Stimulated activated CD4-positive, alpha-beta T cell treated with anti-CD3 and anti-CD28 coated beads, Interleukin-12 subunit alpha, Interleukin-12 subunit beta, amount 100 ng/mL, for 48 hours (primary cell): ENCODE results near the gene SCNN1A.

Source experiments
- DNase-seq, 3 donors: peaks; one replicate each; pipeline ENCODE4 v3.0.0-alpha.2; 2020; ENCODE audit warnings: low read depth in 2 of 3, low spot score in 1 of 3

Gene SCNN1A

DNA sequence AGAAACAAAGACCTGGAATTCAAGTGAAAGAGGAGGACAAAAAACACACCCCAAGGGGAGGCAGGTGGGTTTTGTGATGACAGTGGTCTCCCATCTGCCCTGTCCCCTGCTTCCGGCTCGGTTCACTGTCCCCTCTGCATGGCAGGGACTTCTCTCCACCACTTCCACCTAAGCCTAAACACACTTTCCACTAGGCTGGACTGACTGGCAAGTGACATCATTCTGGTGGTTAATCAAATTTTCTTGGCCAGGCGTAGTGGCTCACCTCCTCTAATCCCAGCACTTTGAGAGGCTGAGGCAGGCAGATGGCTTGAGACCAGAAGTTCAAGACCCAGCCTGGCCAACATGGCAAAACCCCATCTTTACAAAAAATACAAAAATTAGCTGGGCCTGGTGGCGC lies 53.0 kb downstream of the SCNN1A start:
- DNase-seq, result no peak

DNA sequence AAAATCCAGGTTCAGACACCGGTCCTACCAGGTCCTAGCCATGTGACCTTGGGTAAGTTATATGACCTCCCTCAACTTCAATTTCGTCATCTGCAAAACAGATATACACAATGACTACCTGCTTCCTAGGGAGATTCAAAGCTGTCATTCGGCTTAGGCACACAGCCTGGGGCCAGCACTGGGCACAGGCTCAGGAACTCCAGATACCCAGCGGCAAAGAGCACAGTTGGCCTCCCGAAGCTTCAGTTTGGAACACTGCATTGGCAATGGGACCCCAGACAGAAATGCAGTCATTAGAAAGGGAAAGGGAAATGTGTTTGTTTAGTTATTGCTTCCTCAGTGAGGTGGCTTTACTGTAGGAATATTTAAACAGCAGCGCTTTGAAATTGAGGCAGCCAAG lies 53.5 kb downstream of the SCNN1A start:
- no peak for DNase-seq

- DNase-seq, result no peak
These were observed 55.9 kb downstream of the SCNN1A start for GRCh38 chr12:6319446-6319845.

DNA sequence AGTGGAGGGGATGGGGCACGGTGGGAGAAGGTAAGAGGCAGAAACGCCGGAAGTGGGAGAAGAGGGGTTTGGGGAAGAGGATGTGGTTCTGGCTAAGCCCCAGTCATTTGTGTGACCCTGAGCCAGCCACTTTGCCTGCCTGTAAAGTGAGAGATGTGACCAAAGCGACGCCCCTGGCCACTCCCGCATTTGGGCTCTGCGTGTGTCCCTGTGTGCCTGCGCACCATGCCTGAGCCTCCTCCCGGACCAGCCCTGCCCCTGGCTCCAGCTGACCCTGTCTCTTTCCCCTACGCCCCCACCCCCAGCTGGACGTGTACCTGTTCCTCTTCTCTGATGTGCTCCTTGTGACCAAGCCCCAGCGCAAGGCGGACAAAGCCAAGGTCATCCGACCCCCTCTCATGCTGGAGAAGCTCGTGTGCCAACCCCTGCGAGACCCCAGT lies 56.9 kb downstream of the SCNN1A start:
- DNase-seq, result no peak

DNA sequence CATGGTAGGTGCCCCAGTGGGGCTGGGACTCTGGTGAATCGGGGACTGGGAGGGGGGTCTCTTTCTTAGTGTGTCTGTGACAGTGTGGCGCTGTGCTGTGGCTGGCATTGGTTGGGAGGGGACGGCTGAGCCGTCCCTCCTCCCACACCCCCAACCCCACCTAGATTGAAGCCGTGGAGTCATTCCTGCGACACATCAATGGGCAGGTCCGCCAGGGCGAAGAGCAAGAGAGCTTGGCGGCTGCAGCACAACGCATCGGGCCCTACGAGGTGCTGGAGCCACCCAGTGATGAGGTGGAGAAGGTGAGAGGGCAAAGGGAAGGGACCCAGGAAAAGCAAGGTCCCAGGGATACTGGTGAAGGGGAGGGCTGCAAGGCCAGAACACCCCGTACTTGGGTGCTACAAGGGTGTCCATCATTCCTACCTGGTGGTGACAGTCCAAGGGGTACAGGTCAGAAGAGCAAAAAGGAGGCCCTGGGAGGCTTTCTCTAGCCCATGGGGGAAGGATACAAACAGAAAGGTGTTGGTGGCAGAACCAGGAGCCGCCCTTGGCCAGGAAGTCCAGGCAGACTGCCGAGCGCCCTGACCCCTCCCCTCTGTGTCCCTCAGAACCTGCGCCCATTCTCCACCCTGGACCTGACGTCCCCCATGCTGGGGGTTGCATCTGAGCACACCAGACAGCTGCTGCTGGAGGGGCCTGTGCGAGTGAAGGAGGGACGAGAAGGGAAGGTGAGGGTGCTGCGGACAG lies 57.5 kb downstream of the SCNN1A start:
- no peak for DNase-seq

- no peak for DNase-seq
These were observed 58.3 kb downstream of the SCNN1A start for GRCh38 chr12:6316921-6317692.

GRCh38 chr12:6315704-6316597 lies 59.4 kb downstream of the SCNN1A start:
- DNase-seq, result no peak

- DNase-seq, result no peak
These were observed 60.2 kb downstream of the SCNN1A start for GRCh38 chr12:6315184-6315583.

DNA sequence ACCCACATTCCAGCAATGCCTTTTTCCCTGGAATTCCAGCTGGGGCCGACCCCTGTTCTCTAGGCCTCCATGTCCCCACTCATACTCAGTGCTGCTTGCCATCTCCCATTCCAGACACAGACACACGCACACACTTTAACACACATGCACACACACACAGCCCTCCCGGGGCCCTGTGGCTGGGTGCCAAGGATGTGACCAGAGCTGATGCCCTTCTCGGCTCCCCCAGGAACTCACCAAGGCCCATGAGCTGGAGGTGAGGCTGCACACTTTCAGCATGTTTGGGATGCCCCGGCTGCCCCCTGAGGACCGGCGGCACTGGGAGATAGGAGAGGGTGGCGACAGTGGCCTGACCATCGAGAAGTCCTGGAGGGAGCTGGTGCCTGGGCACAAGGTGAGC lies 60.6 kb downstream of the SCNN1A start:
- no peak for DNase-seq

DNA sequence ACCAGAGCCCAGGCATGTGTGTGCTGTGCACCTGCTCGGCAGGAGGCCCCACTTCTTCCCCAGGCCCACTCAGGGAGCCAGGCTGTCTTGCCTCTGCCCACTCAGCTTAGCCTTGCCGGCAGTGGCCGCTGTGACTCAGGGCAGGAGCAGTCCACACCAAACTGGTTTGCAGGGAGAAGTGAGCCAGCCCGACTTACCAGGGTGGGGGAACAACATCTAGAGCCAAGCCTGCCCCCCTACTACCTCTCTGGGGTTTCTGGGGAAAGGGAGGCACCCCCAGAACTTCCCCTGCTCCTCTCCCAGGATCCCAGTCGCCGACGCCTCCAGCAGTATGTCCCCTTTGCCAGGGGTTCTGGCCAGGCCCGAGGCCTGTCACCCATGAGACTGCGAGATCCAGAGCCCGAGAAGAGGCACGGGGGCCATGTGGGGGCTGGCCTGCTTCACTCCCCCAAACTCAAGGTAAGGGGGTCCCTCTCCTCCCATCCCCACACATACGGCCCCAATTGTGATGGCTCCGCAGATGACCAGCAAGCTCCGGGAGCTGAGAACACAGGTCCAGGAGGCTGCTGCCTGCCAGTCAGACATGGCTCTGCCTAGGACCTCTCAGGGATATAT lies 61.9 kb downstream of the SCNN1A start:
- DNase-seq, result no peak

- DNase-seq, result no peak
These were observed 62.6 kb downstream of the SCNN1A start for GRCh38 chr12:6312529-6313325.

- no peak for DNase-seq
These were observed 63.4 kb downstream of the SCNN1A start for GRCh38 chr12:6311822-6312528.

DNA sequence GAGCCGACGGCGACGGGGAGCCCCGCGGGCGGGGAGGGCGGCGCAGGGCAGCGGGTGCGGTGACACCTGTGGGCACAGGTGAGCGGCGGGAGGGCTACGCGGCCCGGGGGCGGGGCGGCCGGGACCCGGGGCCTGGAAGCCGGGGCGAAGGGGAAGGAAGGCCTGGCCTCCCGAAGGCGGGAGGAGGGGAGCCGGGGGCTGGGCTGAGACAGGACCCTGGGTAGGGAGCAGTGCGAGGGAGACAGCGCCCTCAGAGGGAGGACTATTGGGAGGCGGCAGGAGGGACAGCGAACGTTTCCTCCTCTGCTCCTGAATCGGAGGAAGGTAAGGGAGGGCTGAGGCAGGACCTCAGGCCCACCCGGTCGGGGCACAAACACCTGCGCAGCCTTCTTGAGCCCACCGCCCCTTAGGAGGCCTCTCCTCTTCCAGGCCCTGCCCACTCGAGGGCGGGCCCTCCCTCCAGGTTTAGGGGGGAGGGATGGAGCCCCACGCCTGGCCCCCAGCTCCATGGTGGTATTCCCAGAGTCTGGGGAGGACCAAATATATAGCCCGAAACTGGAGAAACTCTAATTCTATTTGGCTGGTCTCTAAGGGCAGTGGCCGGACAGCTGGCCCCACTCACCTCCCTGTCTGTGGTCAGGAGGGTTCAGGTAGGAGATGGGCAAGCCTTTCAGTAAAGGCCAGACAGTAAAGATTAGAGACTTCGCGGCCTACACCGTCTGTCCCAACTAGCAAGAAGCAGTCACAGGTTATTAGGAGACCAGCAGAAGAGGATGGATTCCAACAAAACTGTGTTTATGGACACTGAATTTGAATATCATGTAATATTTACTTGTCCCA lies 64.4 kb downstream of the SCNN1A start:
- DNase-seq, result no peak

- no peak for DNase-seq
These were observed 67.8 kb downstream of the SCNN1A start for GRCh38 chr12:6307529-6307928.

GRCh38 chr12:6306599-6307220 lies 68.7 kb downstream of the SCNN1A start:
- no peak for DNase-seq

DNA sequence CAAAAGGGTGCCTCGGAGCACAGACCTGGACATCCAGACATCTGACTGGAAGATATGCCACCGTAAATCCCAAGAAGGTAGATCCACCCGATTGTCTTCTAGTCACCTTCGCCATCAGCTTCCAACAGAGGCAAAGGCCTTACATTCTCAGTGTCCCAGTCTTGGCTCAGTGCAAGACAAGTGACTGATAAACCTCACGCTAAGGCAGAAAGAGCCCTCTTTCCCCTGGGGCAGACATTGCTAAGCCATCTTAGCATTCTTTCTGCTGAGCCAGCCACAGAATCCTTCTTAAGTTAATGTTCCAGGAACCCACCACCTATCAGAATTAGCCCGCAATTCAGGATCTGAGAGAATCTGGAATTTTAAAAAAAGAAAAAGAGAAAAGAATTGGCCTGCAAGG lies 69.2 kb downstream of the SCNN1A start:
- no peak for DNase-seq

GRCh38 chr12:6303071-6303470 lies 72.3 kb downstream of the SCNN1A start:
- DNase-seq, result no peak

DNA sequence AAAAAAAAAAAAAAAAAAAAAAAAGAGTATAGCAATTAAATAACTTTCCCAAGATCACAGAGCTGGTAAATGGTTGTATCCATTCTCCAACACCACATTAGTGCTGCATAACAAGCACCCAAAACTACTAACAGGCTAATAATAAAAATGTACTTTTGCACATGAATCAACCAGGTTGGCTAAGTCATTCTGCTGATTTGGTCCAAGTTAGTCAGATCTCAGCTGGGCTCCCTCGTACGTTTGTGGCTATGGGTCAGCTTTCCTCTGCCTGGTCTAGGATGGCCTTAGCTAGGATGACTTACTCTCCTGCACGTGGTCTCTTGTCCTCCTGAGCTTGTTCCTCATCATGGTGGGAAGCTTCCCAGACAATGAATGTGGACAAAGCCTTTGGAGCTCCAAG lies 72.7 kb downstream of the SCNN1A start:
- DNase-seq, result no peak
